Erythroblast (primary cell): ENCODE measurements around the gene CEACAM21.

Source experiments
- GATA1 ChIP-seq: IDR thresholded peaks from 2 replicates; pipeline ENCODE4 v1.6.1; 2011; ENCODE audit warnings: low read depth, mild to moderate bottlenecking, control low read depth, low read length, moderate library complexity
- POLR2A ChIP-seq: IDR thresholded peaks from 2 replicates; pipeline ENCODE4 v1.6.1; 2011; ENCODE audit warnings: mild to moderate bottlenecking, low read length

DNA sequence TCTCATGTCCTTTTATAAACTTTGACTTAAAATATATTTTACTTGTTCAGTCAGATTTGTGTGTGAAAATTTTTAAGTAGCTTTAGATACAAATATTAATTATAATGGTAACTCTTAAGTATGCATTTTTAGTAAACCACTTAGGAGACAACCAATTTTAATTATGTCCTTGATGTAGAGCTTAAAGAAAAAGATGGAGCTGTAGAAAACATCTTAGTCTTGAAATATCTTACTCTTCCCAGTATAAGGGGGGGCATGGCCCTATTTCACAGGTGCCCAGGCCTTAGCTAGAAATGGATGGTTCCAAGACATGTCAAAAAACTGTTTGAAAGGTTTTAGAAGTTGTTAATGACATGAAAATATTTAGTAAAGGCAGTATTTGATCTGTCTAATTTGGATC is 43.4 kb upstream of the CEACAM21 start:
- no peak for TF ChIP-seq POLR2A
- no peak for TF ChIP-seq GATA1
